ENCODE results near the gene STAT6. TPM values are rescaled to one million over a fixed set of nuclear protein-coding genes. Genes with fewer than 3 reads are reported as not detected.

The STAT6 gene
- total and polyA plus RNA-seq, 2 donors (not counting 1 experiment from before 2014, with no cell fraction given): 544 to 736 TPM

DNA sequence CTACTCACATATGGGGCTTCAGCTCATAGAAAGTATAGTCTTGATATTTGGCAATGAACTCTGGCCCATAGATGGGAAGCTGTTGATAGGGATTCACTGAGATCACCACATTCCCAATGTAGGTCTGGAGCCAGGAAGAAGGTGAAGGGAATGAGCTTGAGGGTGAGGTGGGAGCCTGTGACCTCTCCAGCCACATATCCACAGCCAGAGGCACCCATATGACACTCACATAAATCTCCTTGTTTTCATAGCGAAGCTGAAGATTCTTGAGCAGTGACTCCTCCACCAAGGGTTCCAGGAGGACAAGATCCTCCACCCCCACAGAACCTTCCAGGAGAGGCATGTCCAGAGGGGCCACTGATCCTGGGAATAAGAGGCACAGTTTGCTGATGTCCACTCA is 63.2 kb downstream of the STAT6 start:
- WGBS (ENCODE audit: insufficient coverage): 86% methylated on average over 1 of the region's 1 CpG
- H3K4me3 ChIP-seq (ENCODE audit: control extremely low read depth in 1 of 5, extremely low read depth in 1 of 5, insufficient read depth in 1 of 5, low read depth in 2 of 5, low read length in 4 of 5): no peak overlapping the region

More for the DNA sequence above, 63.2 kb downstream of the STAT6 start:
- Histone ChIP-seq H3K4me2 (replicated peaks; ENCODE audit: low read depth, low read length, poor library complexity, severe bottlenecking) (peak overlapping the region; percentile 55), H2AFZ (ENCODE audit: insufficient read depth, low read depth, low read length, poor library complexity, severe bottlenecking) (peak overlapping the region; percentile 59), H3K36me3 (replicated peaks in 1 of 2; ENCODE audit: control extremely low read depth in 1 of 2, control insufficient read depth in 1 of 2, extremely low read depth in 1 of 2, insufficient read depth in 2 of 2, low read length in 1 of 2) (no peaks in the 10 kb centered on the region), H4K20me1 (ENCODE audit: control insufficient read depth, insufficient read depth, low read length, poor library complexity, severe bottlenecking) (no peaks in the 10 kb centered on the region), H3K4me1 (ENCODE audit: control insufficient read depth in 2 of 2, insufficient read depth in 2 of 2, low read length in 2 of 2) (peaks cover 18 to 24% of the 10 kb centered on the region in 2 donors), H3K27ac (ENCODE audit: low read length in 2 of 2) (no peak overlapping the region), H3K9me3 (ENCODE audit: control extremely low read depth in 1 of 3, control insufficient read depth in 2 of 3, insufficient read depth in 1 of 3, low read length in 2 of 3) (no peaks in the 10 kb centered on the region), H3K79me2 (ENCODE audit: control insufficient read depth, insufficient read depth, low read length) (no peaks in the 10 kb centered on the region), H3K27me3 (replicated peaks in 1 of 4; ENCODE audit: control extremely low read depth in 1 of 4, control insufficient read depth in 3 of 4, insufficient read depth in 4 of 4, low read length in 3 of 4) (no peaks in the 10 kb centered on the region), H3K9ac (ENCODE audit: low read length) (no peak overlapping the region)
- H3K27me3 Mint-ChIP-seq: no peaks in the 10 kb centered on the region
- peak overlapping the region; percentile 59 for H3K4me3 Mint-ChIP-seq
- POLR2A ChIA-PET: interaction anchor here (0.5 to 1.0 kb wide), 3 partner anchors 20 to 203 kb away, joined by 3 to 7 read pairs (median 7); partner anchors contain the start of gene STAC3
- no peak for TF ChIP-seq EZH2 (IDR thresholded peaks at IDR 0.05; ENCODE audit: borderline replicate concordance, insufficient read depth, low read depth, low read length, poor library complexity, severe bottlenecking)
- TF ChIP-seq, protein P1, sequence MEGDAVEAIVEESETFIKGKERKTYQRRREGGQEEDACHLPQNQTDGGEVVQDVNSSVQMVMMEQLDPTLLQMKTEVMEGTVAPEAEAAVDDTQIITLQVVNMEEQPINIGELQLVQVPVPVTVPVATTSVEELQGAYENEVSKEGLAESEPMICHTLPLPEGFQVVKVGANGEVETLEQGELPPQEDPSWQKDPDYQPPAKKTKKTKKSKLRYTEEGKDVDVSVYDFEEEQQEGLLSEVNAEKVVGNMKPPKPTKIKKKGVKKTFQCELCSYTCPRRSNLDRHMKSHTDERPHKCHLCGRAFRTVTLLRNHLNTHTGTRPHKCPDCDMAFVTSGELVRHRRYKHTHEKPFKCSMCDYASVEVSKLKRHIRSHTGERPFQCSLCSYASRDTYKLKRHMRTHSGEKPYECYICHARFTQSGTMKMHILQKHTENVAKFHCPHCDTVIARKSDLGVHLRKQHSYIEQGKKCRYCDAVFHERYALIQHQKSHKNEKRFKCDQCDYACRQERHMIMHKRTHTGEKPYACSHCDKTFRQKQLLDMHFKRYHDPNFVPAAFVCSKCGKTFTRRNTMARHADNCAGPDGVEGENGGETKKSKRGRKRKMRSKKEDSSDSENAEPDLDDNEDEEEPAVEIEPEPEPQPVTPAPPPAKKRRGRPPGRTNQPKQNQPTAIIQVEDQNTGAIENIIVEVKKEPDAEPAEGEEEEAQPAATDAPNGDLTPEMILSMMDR (IDR thresholded peaks at IDR 0.05): no peak
- CTCF ChIA-PET: interaction anchor here (1.7 to 3.0 kb wide), 3 partner anchors 12 to 16 kb away, joined by 6 to 12 read pairs (median 7); no protein-coding TSS in a partner anchor
- DNase-seq (no peak), ATAC-seq (ENCODE audit: low read depth) (no peak)
- intact Hi-C loops (cut with micrococcal nuclease): loop anchor here (2.0 kb wide), 1 partner anchor 13 kb away; no protein-coding TSS in a partner anchor
- peaks cover 26% of the 10 kb centered on the region for H3K4me1 Mint-ChIP-seq
- no peak overlapping the region for H3K27ac Mint-ChIP-seq
- H3K9me3 Mint-ChIP-seq (ENCODE audit: insufficient read depth): no peaks in the 10 kb centered on the region

Data from B cell (primary cell).